Measurements from ENCODE around the gene TLE1. TPM values are rescaled to one million over a fixed set of nuclear protein-coding genes. Genes with fewer than 3 reads are reported as not detected.

The TLE1 gene
- total and polyA plus RNA-seq, 2 of the 4 experiments (the other 2 are of a cell fraction): 36.0 to 51.0 TPM

DNA sequence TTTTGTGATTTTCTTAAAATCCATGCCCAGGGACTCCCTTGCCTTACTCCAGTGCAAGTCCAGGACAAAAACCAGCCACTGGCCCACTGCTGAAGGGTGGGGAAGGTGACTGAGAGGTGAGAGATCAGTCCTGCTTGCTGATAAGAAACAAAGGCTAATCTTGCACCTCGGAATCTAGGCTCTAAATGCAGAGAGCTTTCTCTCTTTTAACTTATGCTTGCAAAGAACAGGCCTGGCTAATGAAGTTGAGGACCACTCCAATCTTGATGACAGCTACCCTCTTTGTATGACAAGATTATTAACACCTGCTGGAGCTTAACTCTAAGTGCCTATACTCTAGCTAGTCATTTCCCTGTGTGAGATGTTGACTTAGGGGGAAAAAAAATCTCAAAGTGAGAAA, 8.8 kb downstream of the TLE1 start:
- no peak for ATAC-seq (ENCODE audit: low read depth)
- TF ChIP-seq SMC3 (IDR thresholded peaks at IDR 0.05; ENCODE audit: low read depth, low read length) (no peak), RCOR1 (IDR thresholded peaks at IDR 0.05; ENCODE audit: insufficient replicate concordance, low read length) (no peak), RAD21 (IDR thresholded peaks at IDR 0.05; ENCODE audit: low read length) (no peak), ELK1 (IDR thresholded peaks at IDR 0.05; ENCODE audit: borderline replicate concordance, low read depth, low read length) (no peak), MXI1 (IDR thresholded peaks at IDR 0.05; ENCODE audit: borderline replicate concordance, low read depth, low read length) (no peak), MAFK (IDR thresholded peaks at IDR 0.05; ENCODE audit: low read depth, low read length) (no peak), BHLHE40 (IDR thresholded peaks at IDR 0.05; ENCODE audit: low read depth, low read length) (no peak), FOS (IDR thresholded peaks at IDR 0.05; ENCODE audit: low read depth, low read length) (no peak), NFE2L2 (IDR thresholded peaks at IDR 0.05; ENCODE audit: low read depth, low read length) (no peak), CTCF (conservative IDR thresholded peaks at IDR 0.05; ENCODE audit: low read depth, low read length) (no peak), RFX5 (IDR thresholded peaks at IDR 0.05; ENCODE audit: low read depth, low read length) (no peak), USF2 (IDR thresholded peaks at IDR 0.05; ENCODE audit: low read depth, low read length) (no peak), POLR2A (IDR thresholded peaks at IDR 0.05; ENCODE audit: low read depth, low read length) (no peak), CHD1 (IDR thresholded peaks at IDR 0.05; ENCODE audit: low read depth, low read length) (no peak), MAZ (IDR thresholded peaks at IDR 0.05; ENCODE audit: borderline replicate concordance, low read depth, low read length) (no peak), CEBPB (IDR thresholded peaks at IDR 0.05; ENCODE audit: low read depth, low read length) (no peak)

More for the DNA sequence above, 8.8 kb downstream of the TLE1 start:
- Histone ChIP-seq H2BK5ac (ENCODE audit: low read depth, low read length, poor library complexity, severe bottlenecking) (no peak overlapping the region), H4K20me1 (ENCODE audit: insufficient read depth, low read length) (peaks cover 27% of the 10 kb centered on the region; the same call in 1 of the 2 replicates), H3K9me1 (ENCODE audit: insufficient read depth, low read length) (peaks cover 14% of the 10 kb centered on the region), H2AK5ac (ENCODE audit: low read depth, low read length) (no peak overlapping the region), H3K23ac (ENCODE audit: low read depth, low read length) (no peak overlapping the region), H2BK15ac (ENCODE audit: low read depth, low read length) (no peak overlapping the region), H3K4me3 (ENCODE audit: insufficient read depth, low read depth, low read length) (no peak overlapping the region), H3K9ac (ENCODE audit: low read depth, low read length) (no peak overlapping the region), H3K27me3 (ENCODE audit: control insufficient read depth, insufficient read depth, low read length) (no peaks in the 10 kb centered on the region), H3K56ac (ENCODE audit: extremely low read depth, insufficient read depth, low read length) (no peak overlapping the region), H3K4ac (ENCODE audit: low read depth, low read length) (no peak overlapping the region), H3K18ac (ENCODE audit: low read depth, low read length) (no peak overlapping the region), H2AFZ (replicated peaks; ENCODE audit: low read length, poor library complexity) (no peak overlapping the region), H4K5ac (ENCODE audit: low read depth, low read length) (no peak overlapping the region), H2AK9ac (replicated peaks; ENCODE audit: low read depth, low read length, poor library complexity) (no peak overlapping the region), H2BK20ac (ENCODE audit: low read depth, low read length) (no peak overlapping the region), H3K27ac (ENCODE audit: insufficient read depth, low read length) (no peak overlapping the region), H2BK120ac (ENCODE audit: low read depth, low read length) (no peak overlapping the region), H3K79me1 (ENCODE audit: low read depth in 1 of 2, low read length in 2 of 2) (peaks cover 33 to 69% of the 10 kb centered on the region in 2 experiments), H3K14ac (replicated peaks; ENCODE audit: low read depth, low read length) (0 out of 2 replicates have a peak overlapping the region, but pooled peaks have one; percentile 9), H3K4me2 (ENCODE audit: low read depth, low read length) (no peak overlapping the region), H3K9me3 (ENCODE audit: control insufficient read depth, insufficient read depth, low read length) (no peaks in the 10 kb centered on the region), H4K8ac (ENCODE audit: low read depth in 2 of 2, low read length in 2 of 2) (no peak overlapping the region), H4K91ac (ENCODE audit: insufficient read depth, low read depth, low read length) (no peak overlapping the region), H3K36me3 (ENCODE audit: control insufficient read depth, insufficient read depth, low read length) (peaks cover 35% of the 10 kb centered on the region), H3K4me1 (ENCODE audit: control insufficient read depth, insufficient read depth, low read length) (peaks cover 10% of the 10 kb centered on the region)
- WGBS, 2 experiments (ENCODE audit: extremely low coverage in 2 of 2, insufficient read length in 1 of 2): no CpG with 5 or more reads among the region's 1 CpG
- ChIA-PET CTCF (no interaction called here), POLR2A (ENCODE audit: unreplicated experiment) (no interaction called here)
- no TSS peak for BruUV-seq (replicated peaks)
- intact Hi-C loops (cut with micrococcal nuclease) (loop anchor here (10.0 kb wide), 5 partner anchors 354 to 1284 kb away; no protein-coding TSS in a partner anchor), dilution Hi-C loops (cut with HindIII; ENCODE audit: low sequenced_read_pairs, unreplicated experiment) (no loop called here), in situ Hi-C loops (cut with MboI; ENCODE audit: low sequenced_read_pairs) (loop anchor here (10.0 kb wide), 1 partner anchor 186 kb away; no protein-coding TSS in a partner anchor)
- DNase-seq: no peak

All from IMR-90 (cell line).